ENCODE measurements around the gene KIF2A. TPM values are rescaled to one million over a fixed set of nuclear protein-coding genes. Genes with fewer than 3 reads are reported as not detected.

Gene KIF2A
- total and polyA plus RNA-seq, 2 of the 8 experiments (the other 6 are each of a cell fraction or from before 2014, with no cell fraction given): 18.4 to 97.1 TPM

GRCh38 chr5:62259699-62260250 lies 46.2 kb upstream of the KIF2A start (continued):
- no peak for TF ChIP-seq NRF1 (IDR thresholded peaks at IDR 0.05; ENCODE audit: low read depth, low read length)
- no peak for TF ChIP-seq CEBPB (IDR thresholded peaks at IDR 0.05; ENCODE audit: low read depth, low read length)
- no peak for TF ChIP-seq TAF1 (IDR thresholded peaks at IDR 0.05; ENCODE audit: low read depth, low read length)
- no peak for TF ChIP-seq RNF2 (IDR thresholded peaks at IDR 0.05; ENCODE audit: borderline replicate concordance, low read depth, low read length, missing control alignments, poor library complexity, severe bottlenecking)

Measured in H1 (cell line).